SU-DHL-6 (cell line): ENCODE measurements around the gene PLSCR5.

Experiments
- H2AFZ ChIP-seq: fragments of 200-600 bp; sonication (generic); 2 replicates; pipeline ENCODE4 v1.6.1; 2014; ENCODE audit warnings: low read depth, mild to moderate bottlenecking, moderate library complexity, mixed read lengths, antibody characterized with exemption, low read length; ENCODE audit not compliant: severe bottlenecking
- H3F3A ChIP-seq: fragments of 200-600 bp; shearing (Covaris generic); 2 replicates; pipeline ENCODE4 v1.6.0; 2016; ENCODE audit warnings: antibody characterized with exemption, mild to moderate bottlenecking; ENCODE audit not compliant: insufficient read depth
- H3K27ac ChIP-seq: fragments of 200-600 bp; sonication (generic); 2 replicates; pipeline ENCODE4 v1.5.1; 2016; ENCODE audit warnings: low read depth, mild to moderate bottlenecking, low read length, moderate library complexity, mixed read lengths
- H3K27me3 ChIP-seq: fragments of 200-600 bp; sonication (generic), shearing (Covaris generic); 2 replicates; pipeline ENCODE4 v1.6.0; 2014; ENCODE audit warnings: mild to moderate bottlenecking, low read length
- H3K36me3 ChIP-seq: fragments of 200-600 bp; sonication (generic); 2 replicates; pipeline ENCODE4 v1.6.1; 2014; ENCODE audit warnings: mild to moderate bottlenecking, low read length, mixed read lengths
- H3K4me2 ChIP-seq: fragments of 300-600, 200-600 bp; shearing (Covaris generic), sonication (generic); 2 replicates; pipeline ENCODE4 v1.6.0; 2014; ENCODE audit warnings: low read length, low read depth, mild to moderate bottlenecking; ENCODE audit not compliant: poor library complexity, severe bottlenecking
- H3K4me3 ChIP-seq: fragments of 200-600 bp; sonication (generic); 2 replicates; pipeline ENCODE4 v1.5.1; 2014; ENCODE audit warnings: antibody characterized with exemption, low read length, mild to moderate bottlenecking, mixed read lengths; ENCODE audit not compliant: insufficient read depth, poor library complexity, severe bottlenecking
- H3K79me2 ChIP-seq: fragments of 200-600 bp; sonication (generic); 2 replicates; pipeline ENCODE4 v1.6.1; 2014; ENCODE audit warnings: mild to moderate bottlenecking, low read length, moderate library complexity; ENCODE audit not compliant: insufficient read depth
- H3K9ac ChIP-seq: fragments of 200-600 bp; sonication (generic); 2 replicates; pipeline ENCODE4 v1.7.0; 2014; ENCODE audit warnings: mild to moderate bottlenecking, low read length
- H3K9me2 ChIP-seq: fragments of 200-600 bp; sonication (generic); replicated peaks from 2 replicates; pipeline ENCODE4 v1.6.1; 2014; ENCODE audit warnings: low read length; ENCODE audit not compliant: insufficient read depth
- H3K9me3 ChIP-seq: fragments of 200-600 bp; sonication (generic); 2 replicates; pipeline ENCODE4 v1.6.1; 2014; ENCODE audit warnings: low read length, mixed read lengths; ENCODE audit not compliant: insufficient read depth
- H4K20me1 ChIP-seq: fragments of 200-600 bp; sonication (generic); 2 replicates; pipeline ENCODE4 v1.6.1; 2014; ENCODE audit warnings: low read depth, mild to moderate bottlenecking, antibody characterized with exemption, low read length, moderate library complexity, mixed read lengths
- EZH2phosphoT487 ChIP-seq: fragments of 200-600 bp; sonication (generic), shearing (Covaris generic); conservative IDR thresholded peaks from 2 replicates; pipeline ENCODE4 v1.6.1; 2018; ENCODE audit warnings: mild to moderate bottlenecking, antibody characterized with exemption, low read length, moderate library complexity, mixed read lengths
- TF ChIP-seq, protein P1 (sequence below): fragments of 200-600 bp; sonication (generic); IDR thresholded peaks from one replicate; pipeline ENCODE4 v1.5.1; 2017; ENCODE audit warnings: antibody characterized with exemption, mild to moderate bottlenecking, low read length, moderate library complexity; ENCODE audit not compliant: insufficient read depth, poor library complexity, severe bottlenecking

The PLSCR5 gene

DNA sequence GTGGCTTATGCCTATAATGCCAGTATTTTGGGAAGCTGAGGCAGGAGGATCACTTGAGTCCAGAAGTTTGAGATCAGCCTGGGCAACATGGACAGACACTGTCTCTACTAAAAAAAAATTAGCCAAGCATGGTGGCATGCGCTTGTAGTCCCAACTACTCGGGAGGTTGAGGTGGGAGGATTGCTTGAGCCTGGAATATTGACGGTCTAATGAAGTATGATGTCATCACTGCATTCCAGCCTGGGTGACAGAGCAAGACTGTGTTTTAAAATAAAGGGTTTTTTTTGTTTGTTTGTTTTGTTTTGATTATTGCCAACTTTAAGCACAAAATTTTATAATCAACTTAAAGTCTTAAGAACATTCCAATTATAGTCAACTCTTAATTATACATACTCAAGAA, 67.5 kb downstream of the PLSCR5 start:
- H3K9me2 ChIP-seq: no peaks in the 10 kb centered on the region

DNA sequence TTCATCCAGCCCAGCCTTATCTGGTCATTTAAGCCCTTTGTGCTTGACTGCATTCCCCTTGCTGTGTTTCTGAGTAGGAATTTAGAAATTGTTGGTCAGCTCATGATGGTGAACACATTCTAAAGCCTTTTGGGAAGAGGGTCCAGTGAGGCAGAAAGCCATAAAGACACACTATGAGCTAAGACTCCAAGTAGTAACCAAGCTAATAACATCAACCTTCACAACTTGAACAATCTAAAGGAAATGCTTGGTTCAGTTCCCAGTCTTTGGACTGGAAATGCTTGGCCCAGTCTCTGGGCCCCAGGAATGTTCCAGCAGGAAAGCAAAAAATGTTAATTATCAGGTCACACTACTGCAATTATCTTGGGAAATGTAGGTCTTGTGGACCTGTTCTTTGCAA, 68.5 kb downstream of the PLSCR5 start:
- Histone ChIP-seq H3K36me3 (no peaks in the 10 kb centered on the region), H3K4me3 (no peak overlapping the region), H3F3A (no peaks in the 10 kb centered on the region), H3K79me2 (no peaks in the 10 kb centered on the region), H3K9me2 (no peaks in the 10 kb centered on the region), H3K9me3 (no peaks in the 10 kb centered on the region), H2AFZ (no peak overlapping the region), H3K27ac (no peak overlapping the region), H3K27me3 (no peaks in the 10 kb centered on the region), H3K9ac (no peak overlapping the region), H4K20me1 (no peaks in the 10 kb centered on the region), H3K4me2 (no peak overlapping the region)
- TF ChIP-seq, protein P1, sequence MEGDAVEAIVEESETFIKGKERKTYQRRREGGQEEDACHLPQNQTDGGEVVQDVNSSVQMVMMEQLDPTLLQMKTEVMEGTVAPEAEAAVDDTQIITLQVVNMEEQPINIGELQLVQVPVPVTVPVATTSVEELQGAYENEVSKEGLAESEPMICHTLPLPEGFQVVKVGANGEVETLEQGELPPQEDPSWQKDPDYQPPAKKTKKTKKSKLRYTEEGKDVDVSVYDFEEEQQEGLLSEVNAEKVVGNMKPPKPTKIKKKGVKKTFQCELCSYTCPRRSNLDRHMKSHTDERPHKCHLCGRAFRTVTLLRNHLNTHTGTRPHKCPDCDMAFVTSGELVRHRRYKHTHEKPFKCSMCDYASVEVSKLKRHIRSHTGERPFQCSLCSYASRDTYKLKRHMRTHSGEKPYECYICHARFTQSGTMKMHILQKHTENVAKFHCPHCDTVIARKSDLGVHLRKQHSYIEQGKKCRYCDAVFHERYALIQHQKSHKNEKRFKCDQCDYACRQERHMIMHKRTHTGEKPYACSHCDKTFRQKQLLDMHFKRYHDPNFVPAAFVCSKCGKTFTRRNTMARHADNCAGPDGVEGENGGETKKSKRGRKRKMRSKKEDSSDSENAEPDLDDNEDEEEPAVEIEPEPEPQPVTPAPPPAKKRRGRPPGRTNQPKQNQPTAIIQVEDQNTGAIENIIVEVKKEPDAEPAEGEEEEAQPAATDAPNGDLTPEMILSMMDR: no peak
- no peak for TF ChIP-seq EZH2phosphoT487

More for the DNA sequence above, 67.5 kb downstream of the PLSCR5 start:
- Histone ChIP-seq H3F3A (no peaks in the 10 kb centered on the region), H4K20me1 (no peaks in the 10 kb centered on the region), H3K4me3 (no peak overlapping the region), H3K27me3 (no peaks in the 10 kb centered on the region), H3K36me3 (no peaks in the 10 kb centered on the region), H3K27ac (no peak overlapping the region), H3K79me2 (no peaks in the 10 kb centered on the region), H3K9ac (no peak overlapping the region), H3K9me3 (no peaks in the 10 kb centered on the region), H2AFZ (no peak overlapping the region), H3K4me2 (no peak overlapping the region)
- TF ChIP-seq EZH2phosphoT487: no peak
- TF ChIP-seq, protein P1: no peak
